Measurements from ENCODE around the gene CACNG3. TPM values are rescaled to one million over a fixed set of nuclear protein-coding genes. Genes with fewer than 3 reads are reported as not detected.

The CACNG3 gene
- total and polyA plus RNA-seq, 4 experiments from 2014 or later = not detected

DNA sequence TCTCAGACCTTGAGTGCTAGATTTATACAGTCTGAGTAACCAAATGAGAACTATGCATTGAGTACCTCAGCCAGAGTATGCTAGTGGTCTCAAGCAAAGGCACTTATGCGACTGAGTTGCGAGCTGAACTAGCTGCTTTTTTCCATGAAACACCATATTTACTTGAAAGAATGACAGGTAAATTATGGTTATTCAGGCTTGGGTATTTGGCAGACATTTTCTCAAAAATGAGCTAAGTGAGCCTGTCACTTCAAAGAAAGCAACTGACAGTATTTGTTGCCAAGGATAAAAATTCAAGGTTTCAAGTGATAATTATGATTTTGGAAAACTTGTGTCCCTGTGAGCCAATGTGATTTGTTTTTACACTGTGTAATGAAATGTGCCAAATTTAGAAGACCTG lies 19.3 kb downstream of the CACNG3 start:
- intact Hi-C loops (cut with micrococcal nuclease) = no loop called here
- POLR2A ChIA-PET (ENCODE audit: partially characterized antibody) = no interaction called here
- Histone ChIP-seq H3K27me3 (ENCODE audit: insufficient read depth, low read length) (no peaks in the 10 kb centered on the region), H3K9me3 (ENCODE audit: control insufficient read depth in 1 of 2, low read length in 2 of 2) (no peaks in the 10 kb centered on the region), H3K4me1 (ENCODE audit: insufficient read depth, low read length) (no peaks in the 10 kb centered on the region), H3K27ac (ENCODE audit: low read depth, low read length) (no peak overlapping the region), H3K4me3 (ENCODE audit: low read length in 2 of 2) (no peak overlapping the region), H3K36me3 (ENCODE audit: insufficient read depth, low read length) (no peaks in the 10 kb centered on the region)
- DNase-seq = no peak
- no peaks in the 10 kb centered on the region for H3K4me1 Mint-ChIP-seq
- no peak overlapping the region for H3K27ac Mint-ChIP-seq
- CTCF ChIA-PET (ENCODE audit: partially characterized antibody) = interaction anchor here (1.5 kb wide), 1 partner anchor 229 kb away, joined by 3 read pairs; no protein-coding TSS in a partner anchor
- peaks cover 0 to 2% (median 0%) of the 10 kb centered on the region in 8 donors for H3K9me3 Mint-ChIP-seq
- H3K36me3 Mint-ChIP-seq = no peaks in the 10 kb centered on the region
- no peak overlapping the region for H3K4me3 Mint-ChIP-seq
- H3K27me3 Mint-ChIP-seq = peaks cover 19 to 22% of the 10 kb centered on the region in 2 donors

DNA sequence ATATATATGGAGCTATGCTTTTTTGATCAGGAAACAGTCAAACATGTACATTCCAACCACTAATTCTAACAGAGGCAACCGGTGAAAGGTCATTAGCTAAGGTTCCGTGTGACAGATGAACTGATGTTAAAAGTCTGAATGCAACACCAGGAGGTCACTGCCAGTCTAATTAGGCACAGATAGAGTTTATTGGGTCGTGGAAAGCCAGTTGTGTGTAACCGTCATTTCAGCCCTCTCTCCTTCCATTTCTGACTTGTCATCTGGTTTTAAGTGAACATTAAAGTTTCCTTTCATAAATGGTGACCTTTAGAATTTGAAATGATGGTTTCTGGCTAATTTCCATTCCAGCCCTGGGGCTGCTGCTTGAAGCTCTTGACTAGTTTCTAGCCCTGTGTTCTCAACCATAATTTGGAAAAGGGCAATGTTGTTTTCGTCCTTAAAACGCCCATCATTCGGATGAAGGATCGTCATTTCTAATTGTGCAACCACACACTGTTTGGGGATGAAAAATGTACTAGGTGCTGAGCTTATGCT lies 23.9 kb downstream of the CACNG3 start:
- Histone ChIP-seq H3K36me3 (ENCODE audit: insufficient read depth, low read length) (no peaks in the 10 kb centered on the region), H3K4me1 (ENCODE audit: insufficient read depth, low read length) (no peaks in the 10 kb centered on the region), H3K27me3 (ENCODE audit: insufficient read depth, low read length) (no peaks in the 10 kb centered on the region), H3K9me3 (ENCODE audit: control insufficient read depth in 1 of 2, low read length in 2 of 2) (no peaks in the 10 kb centered on the region), H3K4me3 (ENCODE audit: low read length in 2 of 2) (no peak overlapping the region), H3K27ac (ENCODE audit: low read depth, low read length) (no peak overlapping the region)
- POLR2A ChIA-PET (ENCODE audit: partially characterized antibody) = no interaction called here
- CTCF ChIA-PET (ENCODE audit: partially characterized antibody) = no interaction called here
- Mint-ChIP-seq H3K4me3 (no peak overlapping the region), H3K27ac (no peak overlapping the region), H3K4me1 (no peaks in the 10 kb centered on the region), H3K27me3 (peaks cover 11 to 14% of the 10 kb centered on the region in 2 donors), H3K9me3 (peaks cover 0 to 2% (median 0%) of the 10 kb centered on the region in 8 donors), H3K36me3 (no peaks in the 10 kb centered on the region)
- intact Hi-C loops (cut with micrococcal nuclease) = no loop called here
- no peak for DNase-seq

DNA sequence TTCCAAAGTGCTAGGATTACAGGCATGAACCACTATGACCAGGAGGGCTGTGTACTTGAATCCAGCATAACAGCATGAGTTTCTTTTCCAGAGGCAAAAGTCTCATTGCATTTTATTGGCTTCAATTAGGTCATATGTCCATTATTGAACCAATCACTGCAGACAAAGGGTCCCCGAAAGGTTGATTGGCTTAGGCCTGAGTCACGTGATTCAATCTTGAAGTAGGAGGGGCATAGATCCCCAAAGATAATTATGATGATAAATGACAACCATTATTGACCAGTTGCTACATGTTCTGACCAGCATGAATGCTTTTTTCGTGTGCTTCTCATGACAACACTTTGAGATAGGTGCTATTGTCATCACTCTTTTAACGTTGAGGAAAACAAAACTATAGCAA lies 25.3 kb downstream of the CACNG3 start:
- H3K27me3 ChIP-seq (ENCODE audit: insufficient read depth, low read length) = no peaks in the 10 kb centered on the region
- intact Hi-C loops (cut with micrococcal nuclease) = no loop called here
- CTCF ChIA-PET (ENCODE audit: partially characterized antibody) = interaction anchor here (0.9 kb wide), 1 partner anchor 29 kb away, joined by 3 read pairs; no protein-coding TSS in a partner anchor
- peaks cover 0 to 2% (median 0%) of the 10 kb centered on the region in 8 donors for H3K9me3 Mint-ChIP-seq
- no peak for DNase-seq
- no peaks in the 10 kb centered on the region for H3K36me3 ChIP-seq (ENCODE audit: insufficient read depth, low read length)
- no peaks in the 10 kb centered on the region for H3K36me3 Mint-ChIP-seq
- no peak overlapping the region for H3K27ac Mint-ChIP-seq
- no peaks in the 10 kb centered on the region for H3K9me3 ChIP-seq (ENCODE audit: control insufficient read depth in 1 of 2, low read length in 2 of 2)
- H3K27me3 Mint-ChIP-seq = peaks cover 11 to 16% of the 10 kb centered on the region in 2 donors
- no peaks in the 10 kb centered on the region for H3K4me1 ChIP-seq (ENCODE audit: insufficient read depth, low read length)
- no peaks in the 10 kb centered on the region for H3K4me1 Mint-ChIP-seq
- H3K27ac ChIP-seq (ENCODE audit: low read depth, low read length) = no peak overlapping the region
- POLR2A ChIA-PET (ENCODE audit: partially characterized antibody) = no interaction called here
- no peak overlapping the region for H3K4me3 ChIP-seq (ENCODE audit: low read length in 2 of 2)
- no peak overlapping the region for H3K4me3 Mint-ChIP-seq

DNA sequence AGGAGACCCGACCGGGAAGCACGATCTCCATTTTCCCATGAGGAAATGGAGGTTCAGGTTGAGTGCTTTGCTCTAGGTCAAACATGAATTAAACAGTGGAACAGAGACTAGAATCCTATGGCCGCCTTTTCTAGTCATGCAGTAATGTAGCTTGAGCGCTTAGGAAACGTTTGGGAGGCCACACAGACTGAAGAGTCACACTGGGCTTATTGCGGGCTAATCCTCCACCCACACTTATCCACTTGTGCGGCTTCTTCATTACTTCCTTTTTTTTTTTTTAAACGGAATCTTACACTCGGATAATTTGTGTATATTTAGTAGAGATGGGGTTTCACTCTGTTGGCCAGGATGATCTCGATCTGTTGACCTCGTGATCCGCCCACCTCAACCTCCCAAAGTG lies 26.0 kb downstream of the CACNG3 start:
- no peaks in the 10 kb centered on the region for H3K36me3 Mint-ChIP-seq
- CTCF ChIA-PET (ENCODE audit: partially characterized antibody) = no interaction called here
- no peaks in the 10 kb centered on the region for H3K4me1 Mint-ChIP-seq
- no peak overlapping the region for H3K27ac Mint-ChIP-seq
- Histone ChIP-seq H3K9me3 (ENCODE audit: control insufficient read depth in 1 of 2, low read length in 2 of 2) (no peaks in the 10 kb centered on the region), H3K27me3 (ENCODE audit: insufficient read depth, low read length) (no peaks in the 10 kb centered on the region), H3K27ac (ENCODE audit: low read depth, low read length) (no peak overlapping the region), H3K36me3 (ENCODE audit: insufficient read depth, low read length) (no peaks in the 10 kb centered on the region), H3K4me1 (ENCODE audit: insufficient read depth, low read length) (no peaks in the 10 kb centered on the region), H3K4me3 (ENCODE audit: low read length in 2 of 2) (no peak overlapping the region)
- intact Hi-C loops (cut with micrococcal nuclease) = no loop called here
- peaks cover 0 to 2% (median 0%) of the 10 kb centered on the region in 8 donors for H3K9me3 Mint-ChIP-seq
- peaks cover 5 to 15% of the 10 kb centered on the region in 2 donors for H3K27me3 Mint-ChIP-seq
- no peak for DNase-seq
- POLR2A ChIA-PET (ENCODE audit: partially characterized antibody) = no interaction called here
- no peak overlapping the region for H3K4me3 Mint-ChIP-seq

DNA sequence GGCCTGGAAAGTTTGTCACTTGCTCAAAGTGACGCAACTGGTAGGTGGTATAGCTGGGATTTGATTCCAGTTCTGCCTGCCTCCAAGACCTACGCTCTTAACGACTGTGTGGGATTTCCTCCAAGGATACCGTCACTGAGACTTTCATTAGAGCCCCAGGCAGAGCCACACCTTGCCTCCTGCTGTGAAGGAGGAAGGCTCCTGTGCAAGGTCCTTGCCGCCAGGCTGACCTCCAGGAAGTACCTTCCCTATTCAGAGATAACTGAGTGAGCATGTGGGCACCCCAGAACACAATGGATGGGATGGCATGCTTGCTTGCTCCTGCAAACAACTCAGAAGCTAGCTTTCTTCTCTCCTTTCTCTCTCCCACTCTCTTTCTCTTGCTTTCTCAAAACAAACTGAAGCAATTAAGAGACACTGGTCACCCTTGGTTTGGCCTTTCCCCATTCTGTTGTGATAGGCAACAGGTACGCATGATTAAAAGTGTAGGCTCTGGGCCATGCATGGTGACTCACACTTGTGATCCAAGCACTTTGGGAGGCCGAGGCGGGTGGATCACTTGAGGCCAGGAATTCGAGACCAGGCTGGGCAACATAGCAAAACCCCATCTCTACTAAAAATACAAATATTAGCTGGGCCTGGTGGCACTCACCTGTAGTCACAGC lies 30.7 kb downstream of the CACNG3 start:
- Histone ChIP-seq H3K4me1 (ENCODE audit: insufficient read depth, low read length) (no peaks in the 10 kb centered on the region), H3K27me3 (ENCODE audit: insufficient read depth, low read length) (peaks cover 3% of the 10 kb centered on the region), H3K9me3 (ENCODE audit: control insufficient read depth in 1 of 2, low read length in 2 of 2) (no peaks in the 10 kb centered on the region), H3K4me3 (ENCODE audit: low read length in 2 of 2) (no peak overlapping the region), H3K36me3 (ENCODE audit: insufficient read depth, low read length) (no peaks in the 10 kb centered on the region), H3K27ac (ENCODE audit: low read depth, low read length) (no peak overlapping the region)
- no peak overlapping the region for H3K4me3 Mint-ChIP-seq
- H3K27ac Mint-ChIP-seq = no peak overlapping the region
- H3K27me3 Mint-ChIP-seq = peaks cover 9 to 16% of the 10 kb centered on the region in 2 donors
- POLR2A ChIA-PET (ENCODE audit: partially characterized antibody) = no interaction called here
- intact Hi-C loops (cut with micrococcal nuclease) = no loop called here
- H3K9me3 Mint-ChIP-seq = peaks cover 0 to 2% (median 0%) of the 10 kb centered on the region in 8 donors
- H3K36me3 Mint-ChIP-seq = no peaks in the 10 kb centered on the region
- no peak for DNase-seq
- CTCF ChIA-PET (ENCODE audit: partially characterized antibody) = no interaction called here
- no peaks in the 10 kb centered on the region for H3K4me1 Mint-ChIP-seq

DNA sequence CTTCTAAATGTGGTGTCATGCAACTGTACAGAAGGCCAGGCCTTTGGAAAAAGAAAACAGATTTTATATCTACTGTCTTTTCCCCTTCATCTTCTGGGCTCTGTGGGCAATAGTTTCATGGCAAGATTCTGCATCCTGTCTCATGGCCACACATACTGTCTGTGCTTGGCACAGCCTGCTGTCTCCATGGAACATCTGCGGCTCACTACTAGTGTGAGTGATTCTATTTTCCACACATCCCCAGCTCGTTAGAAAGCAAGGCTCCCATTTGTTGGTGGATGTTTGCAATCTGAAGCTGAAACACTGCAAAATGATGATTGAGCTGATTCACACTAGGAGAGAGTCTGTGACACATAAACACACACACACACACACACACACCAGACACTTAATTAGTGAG lies 32.4 kb downstream of the CACNG3 start:
- Histone ChIP-seq H3K27me3 (ENCODE audit: insufficient read depth, low read length) (peaks cover 3% of the 10 kb centered on the region), H3K36me3 (ENCODE audit: insufficient read depth, low read length) (no peaks in the 10 kb centered on the region), H3K9me3 (ENCODE audit: control insufficient read depth in 1 of 2, low read length in 2 of 2) (no peaks in the 10 kb centered on the region), H3K4me1 (ENCODE audit: insufficient read depth, low read length) (no peaks in the 10 kb centered on the region), H3K4me3 (ENCODE audit: low read length in 2 of 2) (no peak overlapping the region), H3K27ac (ENCODE audit: low read depth, low read length) (no peak overlapping the region)
- Mint-ChIP-seq H3K9me3 (peaks cover 0 to 2% (median 0%) of the 10 kb centered on the region in 8 donors), H3K36me3 (no peaks in the 10 kb centered on the region), H3K4me1 (no peaks in the 10 kb centered on the region), H3K27me3 (peaks cover 17 to 19% of the 10 kb centered on the region in 2 donors), H3K4me3 (no peak overlapping the region), H3K27ac (no peak overlapping the region)
- intact Hi-C loops (cut with micrococcal nuclease) = no loop called here
- ChIA-PET POLR2A (ENCODE audit: partially characterized antibody) (no interaction called here), CTCF (ENCODE audit: partially characterized antibody) (no interaction called here)
- no peak for DNase-seq

DNA sequence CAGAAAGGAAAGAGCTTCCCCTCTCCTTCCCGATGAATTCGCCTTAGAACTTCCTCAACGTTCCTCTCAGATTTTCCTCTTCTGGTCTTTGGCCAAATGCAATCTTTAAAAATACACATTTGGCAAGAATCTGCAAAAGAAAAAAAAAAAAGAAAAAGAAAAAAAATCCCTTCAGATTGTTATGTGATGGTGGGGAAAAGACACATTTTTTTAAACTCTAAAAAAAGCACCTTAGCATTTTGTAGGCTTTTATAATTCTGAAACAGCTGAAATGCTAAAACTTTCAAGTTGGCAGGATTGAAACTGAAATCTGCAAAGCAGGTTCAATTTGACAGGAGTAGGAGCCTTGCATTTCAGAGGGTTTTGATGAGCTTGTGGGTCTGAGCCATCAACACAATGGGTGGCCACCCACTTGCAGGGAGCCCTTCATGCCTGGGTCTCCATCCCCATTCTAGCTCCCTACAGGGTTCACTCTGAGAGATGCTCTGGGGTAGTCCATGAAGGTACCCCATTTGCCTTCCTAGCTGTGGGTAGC lies 33.1 kb downstream of the CACNG3 start:
- H3K4me3 Mint-ChIP-seq = no peak overlapping the region

More for the DNA sequence above, 33.1 kb downstream of the CACNG3 start:
- H3K36me3 ChIP-seq (ENCODE audit: insufficient read depth, low read length) = no peaks in the 10 kb centered on the region
- no peaks in the 10 kb centered on the region for H3K9me3 ChIP-seq (ENCODE audit: control insufficient read depth in 1 of 2, low read length in 2 of 2)
- no peaks in the 10 kb centered on the region for H3K4me1 Mint-ChIP-seq
- H3K27me3 ChIP-seq (ENCODE audit: insufficient read depth, low read length) = peaks cover 3% of the 10 kb centered on the region
- no peaks in the 10 kb centered on the region for H3K36me3 Mint-ChIP-seq
- no peak for DNase-seq
- ChIA-PET CTCF (ENCODE audit: partially characterized antibody) (no interaction called here), POLR2A (ENCODE audit: partially characterized antibody) (no interaction called here)
- intact Hi-C loops (cut with micrococcal nuclease) = no loop called here
- no peak overlapping the region for H3K27ac ChIP-seq (ENCODE audit: low read depth, low read length)
- H3K27me3 Mint-ChIP-seq = peaks cover 17% of the 10 kb centered on the region in 2 donors
- no peak overlapping the region for H3K4me3 ChIP-seq (ENCODE audit: low read length in 2 of 2)
- H3K27ac Mint-ChIP-seq = no peak overlapping the region
- peaks cover 0 to 2% (median 0%) of the 10 kb centered on the region in 8 donors for H3K9me3 Mint-ChIP-seq
- H3K4me1 ChIP-seq (ENCODE audit: insufficient read depth, low read length) = no peaks in the 10 kb centered on the region
